ENCODE results near the gene FOXN3. TPM values are rescaled to one million over a fixed set of nuclear protein-coding genes. Genes with fewer than 3 reads are reported as not detected.

The FOXN3 gene
- polyA plus RNA-seq, 4 donors: 22.0 to 47.3 (median 43.3) TPM

GRCh38 chr14:89343356-89343755 lies 73.7 kb downstream of the FOXN3 start:
- H3K9me3 ChIP-seq (ENCODE audit: control insufficient read depth in 2 of 2, insufficient read depth in 1 of 2, low read depth in 1 of 2, low read length in 1 of 2): no peaks in the 10 kb centered on the region
- H3K4me1 ChIP-seq (ENCODE audit: control insufficient read depth in 3 of 3, insufficient read depth in 2 of 3, low read depth in 1 of 3, low read length in 2 of 3): peaks cover 0 to 19% (median 12%) of the 10 kb centered on the region in 3 donors
- no peak for DNase-seq
- 63 to 84% (median 80%) methylated on average over 2 of the region's 2 CpGs for WGBS, 3 donors
- H3K27ac ChIP-seq (ENCODE audit: low read depth in 1 of 3, low read length in 2 of 3): no peak overlapping the region
- H3K27me3 ChIP-seq (ENCODE audit: control insufficient read depth in 3 of 3, insufficient read depth in 3 of 3, low read length in 3 of 3): no peaks in the 10 kb centered on the region
- H3K36me3 ChIP-seq (ENCODE audit: control insufficient read depth in 3 of 3, insufficient read depth in 2 of 3, low read depth in 1 of 3, low read length in 3 of 3): peaks cover 0 to 21% (median 2%) of the 10 kb centered on the region in 3 donors
- H3K4me3 ChIP-seq (ENCODE audit: low read depth in 1 of 3, low read length in 3 of 3): no peak overlapping the region
- no peak for FAIRE-seq

- WGBS, 3 donors: 82 to 90% (median 82%) methylated on average over 5 of the region's 5 CpGs
Observed at GRCh38 chr14:89342049-89342448, 75.0 kb downstream of the FOXN3 start.

GRCh38 chr14:89340200-89341181 lies 76.5 kb downstream of the FOXN3 start:
- Histone ChIP-seq H3K27me3 (ENCODE audit: control insufficient read depth in 3 of 3, insufficient read depth in 3 of 3, low read length in 3 of 3) (no peaks in the 10 kb centered on the region), H3K9me3 (ENCODE audit: control insufficient read depth in 2 of 2, insufficient read depth in 1 of 2, low read depth in 1 of 2, low read length in 1 of 2) (no peaks in the 10 kb centered on the region), H3K4me3 (ENCODE audit: low read depth in 1 of 3, low read length in 3 of 3) (no peak overlapping the region), H3K4me1 (ENCODE audit: control insufficient read depth in 3 of 3, insufficient read depth in 2 of 3, low read depth in 1 of 3, low read length in 2 of 3) (peaks cover 0 to 30% (median 15%) of the 10 kb centered on the region in 3 donors), H3K27ac (ENCODE audit: low read depth in 1 of 3, low read length in 2 of 3) (peak overlapping the region in 1 of 3 donors; percentile 24), H3K36me3 (ENCODE audit: control insufficient read depth in 3 of 3, insufficient read depth in 2 of 3, low read depth in 1 of 3, low read length in 3 of 3) (peaks cover 0 to 10% (median 6%) of the 10 kb centered on the region in 3 donors)
- no peak for FAIRE-seq
- peak; percentile 65 to 83 for DNase-seq
- WGBS, 3 donors: 70 to 74% (median 71%) methylated on average over 12 of the region's 12 CpGs

More at GRCh38 chr14:89342049-89342448, 75.0 kb downstream of the FOXN3 start:
- Histone ChIP-seq H3K27ac (ENCODE audit: low read depth in 1 of 3, low read length in 2 of 3) (no peak overlapping the region), H3K4me1 (ENCODE audit: control insufficient read depth in 3 of 3, insufficient read depth in 2 of 3, low read depth in 1 of 3, low read length in 2 of 3) (peaks cover 0 to 26% (median 12%) of the 10 kb centered on the region in 3 donors), H3K4me3 (ENCODE audit: low read depth in 1 of 3, low read length in 3 of 3) (no peak overlapping the region), H3K36me3 (ENCODE audit: control insufficient read depth in 3 of 3, insufficient read depth in 2 of 3, low read depth in 1 of 3, low read length in 3 of 3) (peaks cover 0 to 10% (median 2%) of the 10 kb centered on the region in 3 donors), H3K9me3 (ENCODE audit: control insufficient read depth in 2 of 2, insufficient read depth in 1 of 2, low read depth in 1 of 2, low read length in 1 of 2) (no peaks in the 10 kb centered on the region), H3K27me3 (ENCODE audit: control insufficient read depth in 3 of 3, insufficient read depth in 3 of 3, low read length in 3 of 3) (no peaks in the 10 kb centered on the region)
- FAIRE-seq (no peak), DNase-seq (no peak)

- Histone ChIP-seq H3K4me3 (ENCODE audit: low read depth in 1 of 3, low read length in 3 of 3) (no peak overlapping the region), H3K9me3 (ENCODE audit: control insufficient read depth in 2 of 2, insufficient read depth in 1 of 2, low read depth in 1 of 2, low read length in 1 of 2) (no peaks in the 10 kb centered on the region), H3K27me3 (ENCODE audit: control insufficient read depth in 3 of 3, insufficient read depth in 3 of 3, low read length in 3 of 3) (no peaks in the 10 kb centered on the region), H3K27ac (ENCODE audit: low read depth in 1 of 3, low read length in 2 of 3) (peak overlapping the region in 2 of 3 donors; percentile 24 to 76), H3K36me3 (ENCODE audit: control insufficient read depth in 3 of 3, insufficient read depth in 2 of 3, low read depth in 1 of 3, low read length in 3 of 3) (peaks cover 0 to 7% (median 6%) of the 10 kb centered on the region in 3 donors), H3K4me1 (ENCODE audit: control insufficient read depth in 3 of 3, insufficient read depth in 2 of 3, low read depth in 1 of 3, low read length in 2 of 3) (peaks cover 0 to 30% (median 15%) of the 10 kb centered on the region in 3 donors)
- FAIRE-seq (no peak), DNase-seq (no peak)
- WGBS, 3 donors: 70 to 77% (median 73%) methylated on average over 9 of the region's 9 CpGs
Observed at GRCh38 chr14:89339579-89339978, 77.5 kb downstream of the FOXN3 start.

GRCh38 chr14:89339158-89339557 lies 77.9 kb downstream of the FOXN3 start:
- FAIRE-seq (no peak), DNase-seq (no peak)
- WGBS, 3 donors: 78 to 91% (median 89%) methylated on average over 9 of the region's 9 CpGs
- Histone ChIP-seq H3K9me3 (ENCODE audit: control insufficient read depth in 2 of 2, insufficient read depth in 1 of 2, low read depth in 1 of 2, low read length in 1 of 2) (no peaks in the 10 kb centered on the region), H3K36me3 (ENCODE audit: control insufficient read depth in 3 of 3, insufficient read depth in 2 of 3, low read depth in 1 of 3, low read length in 3 of 3) (peaks cover 0 to 7% (median 6%) of the 10 kb centered on the region in 3 donors), H3K27me3 (ENCODE audit: control insufficient read depth in 3 of 3, insufficient read depth in 3 of 3, low read length in 3 of 3) (no peaks in the 10 kb centered on the region), H3K4me3 (ENCODE audit: low read depth in 1 of 3, low read length in 3 of 3) (no peak overlapping the region), H3K4me1 (ENCODE audit: control insufficient read depth in 3 of 3, insufficient read depth in 2 of 3, low read depth in 1 of 3, low read length in 2 of 3) (peaks cover 0 to 30% (median 15%) of the 10 kb centered on the region in 3 donors), H3K27ac (ENCODE audit: low read depth in 1 of 3, low read length in 2 of 3) (peak overlapping the region in 2 of 3 donors; percentile 24 to 26)

GRCh38 chr14:89336338-89336737 lies 80.7 kb downstream of the FOXN3 start:
- Histone ChIP-seq H3K4me3 (ENCODE audit: low read depth in 1 of 3, low read length in 3 of 3) (no peak overlapping the region), H3K36me3 (ENCODE audit: control insufficient read depth in 3 of 3, insufficient read depth in 2 of 3, low read depth in 1 of 3, low read length in 3 of 3) (peaks cover 0 to 7% (median 3%) of the 10 kb centered on the region in 3 donors), H3K9me3 (ENCODE audit: control insufficient read depth in 2 of 2, insufficient read depth in 1 of 2, low read depth in 1 of 2, low read length in 1 of 2) (no peaks in the 10 kb centered on the region), H3K27me3 (ENCODE audit: control insufficient read depth in 3 of 3, insufficient read depth in 3 of 3, low read length in 3 of 3) (no peaks in the 10 kb centered on the region), H3K4me1 (ENCODE audit: control insufficient read depth in 3 of 3, insufficient read depth in 2 of 3, low read depth in 1 of 3, low read length in 2 of 3) (peaks cover 0 to 30% (median 15%) of the 10 kb centered on the region in 3 donors), H3K27ac (ENCODE audit: low read depth in 1 of 3, low read length in 2 of 3) (no peak overlapping the region)
- WGBS, 3 donors: 82 to 91% (median 88%) methylated on average over 3 of the region's 3 CpGs
- FAIRE-seq (no peak), DNase-seq (no peak)

GRCh38 chr14:89332031-89332430 lies 85.0 kb downstream of the FOXN3 start:
- no peaks in the 10 kb centered on the region for H3K27me3 ChIP-seq (ENCODE audit: control insufficient read depth in 3 of 3, insufficient read depth in 3 of 3, low read length in 3 of 3)
- no peak overlapping the region for H3K4me3 ChIP-seq (ENCODE audit: low read depth in 1 of 3, low read length in 3 of 3)
- FAIRE-seq (no peak), DNase-seq (no peak)
- H3K36me3 ChIP-seq (ENCODE audit: control insufficient read depth in 3 of 3, insufficient read depth in 2 of 3, low read depth in 1 of 3, low read length in 3 of 3): peaks cover 0 to 12% (median 3%) of the 10 kb centered on the region in 3 donors
- H3K9me3 ChIP-seq (ENCODE audit: control insufficient read depth in 2 of 2, insufficient read depth in 1 of 2, low read depth in 1 of 2, low read length in 1 of 2): no peaks in the 10 kb centered on the region
- 86 to 96% (median 94%) methylated on average over 3 of the region's 3 CpGs for WGBS, 3 donors
- peaks cover 0 to 4% (median 3%) of the 10 kb centered on the region in 3 donors for H3K4me1 ChIP-seq (ENCODE audit: control insufficient read depth in 3 of 3, insufficient read depth in 2 of 3, low read depth in 1 of 3, low read length in 2 of 3)
- no peak overlapping the region for H3K27ac ChIP-seq (ENCODE audit: low read depth in 1 of 3, low read length in 2 of 3)

GRCh38 chr14:89331398-89331797 lies 85.6 kb downstream of the FOXN3 start:
- H3K27ac ChIP-seq (ENCODE audit: low read depth in 1 of 3, low read length in 2 of 3): no peak overlapping the region
- H3K36me3 ChIP-seq (ENCODE audit: control insufficient read depth in 3 of 3, insufficient read depth in 2 of 3, low read depth in 1 of 3, low read length in 3 of 3): peaks cover 0 to 12% (median 3%) of the 10 kb centered on the region in 3 donors
- no peak for FAIRE-seq
- no peak for DNase-seq
- H3K4me1 ChIP-seq (ENCODE audit: control insufficient read depth in 3 of 3, insufficient read depth in 2 of 3, low read depth in 1 of 3, low read length in 2 of 3): no peaks in the 10 kb centered on the region
- H3K4me3 ChIP-seq (ENCODE audit: low read depth in 1 of 3, low read length in 3 of 3): no peak overlapping the region
- no peaks in the 10 kb centered on the region for H3K9me3 ChIP-seq (ENCODE audit: control insufficient read depth in 2 of 2, insufficient read depth in 1 of 2, low read depth in 1 of 2, low read length in 1 of 2)
- 88 to 97% (median 90%) methylated on average over 5 of the region's 5 CpGs for WGBS, 3 donors
- no peaks in the 10 kb centered on the region for H3K27me3 ChIP-seq (ENCODE audit: control insufficient read depth in 3 of 3, insufficient read depth in 3 of 3, low read length in 3 of 3)

Measured in small intestine (tissue), 7 donors.